ENCODE measurements around the gene ARHGAP1.

- TF ChIP-seq, protein P1, sequence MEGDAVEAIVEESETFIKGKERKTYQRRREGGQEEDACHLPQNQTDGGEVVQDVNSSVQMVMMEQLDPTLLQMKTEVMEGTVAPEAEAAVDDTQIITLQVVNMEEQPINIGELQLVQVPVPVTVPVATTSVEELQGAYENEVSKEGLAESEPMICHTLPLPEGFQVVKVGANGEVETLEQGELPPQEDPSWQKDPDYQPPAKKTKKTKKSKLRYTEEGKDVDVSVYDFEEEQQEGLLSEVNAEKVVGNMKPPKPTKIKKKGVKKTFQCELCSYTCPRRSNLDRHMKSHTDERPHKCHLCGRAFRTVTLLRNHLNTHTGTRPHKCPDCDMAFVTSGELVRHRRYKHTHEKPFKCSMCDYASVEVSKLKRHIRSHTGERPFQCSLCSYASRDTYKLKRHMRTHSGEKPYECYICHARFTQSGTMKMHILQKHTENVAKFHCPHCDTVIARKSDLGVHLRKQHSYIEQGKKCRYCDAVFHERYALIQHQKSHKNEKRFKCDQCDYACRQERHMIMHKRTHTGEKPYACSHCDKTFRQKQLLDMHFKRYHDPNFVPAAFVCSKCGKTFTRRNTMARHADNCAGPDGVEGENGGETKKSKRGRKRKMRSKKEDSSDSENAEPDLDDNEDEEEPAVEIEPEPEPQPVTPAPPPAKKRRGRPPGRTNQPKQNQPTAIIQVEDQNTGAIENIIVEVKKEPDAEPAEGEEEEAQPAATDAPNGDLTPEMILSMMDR (IDR thresholded peaks at IDR 0.05): no peak
- no peak for TF ChIP-seq POLR2AphosphoS5 (IDR thresholded peaks at IDR 0.05)
Observed at GRCh38 chr11:46628961-46629360, 71.5 kb downstream of the ARHGAP1 start.
